GM23338 (cell line): ENCODE results near the gene EFNA4. TPM values are rescaled to one million over a fixed set of nuclear protein-coding genes. Genes with fewer than 3 reads are reported as not detected.

Experiments
- ATAC-seq: fragments of 200-7000 bp; cut with Tn5 transposase; 3 replicates; pipeline ENCODE4 v1.9.1; 2020
- DNase-seq: peaks from one replicate; pipeline ENCODE4 v3.0.0-alpha.2; 2015; ENCODE audit warnings: low spot score
- H2AFZ ChIP-seq: fragments of 200-600 bp; sonication (generic); 2 replicates; pipeline ENCODE4 v1.8.0; 2016; ENCODE audit warnings: antibody characterized with exemption, mild to moderate bottlenecking, moderate library complexity
- H3F3A ChIP-seq: fragments of 200-600 bp; sonication (generic); replicated peaks from 2 replicates; pipeline ENCODE4 v1.8.0; 2017; ENCODE audit warnings: antibody characterized with exemption, mixed run types, low read depth
- H3K27ac ChIP-seq: fragments of 200-600 bp; sonication (generic); 2 replicates; pipeline ENCODE4 v1.6.1; 2016; ENCODE audit warnings: low read depth
- H3K27me3 ChIP-seq: fragments of 200-600 bp; sonication (generic); 2 replicates; pipeline ENCODE4 v1.8.0; 2016; ENCODE audit warnings: mild to moderate bottlenecking, mixed run types, moderate library complexity; ENCODE audit not compliant: insufficient read depth
- H3K36me3 ChIP-seq: fragments of 200-600 bp; sonication (generic); 2 replicates; pipeline ENCODE4 v1.8.0; 2016; ENCODE audit warnings: mild to moderate bottlenecking; ENCODE audit not compliant: insufficient read depth
- H3K4me1 ChIP-seq: fragments of 200-600 bp; sonication (generic); 2 replicates; pipeline ENCODE4 v1.8.0; 2016; ENCODE audit warnings: mild to moderate bottlenecking, moderate library complexity; ENCODE audit not compliant: insufficient read depth
- H3K4me2 ChIP-seq: fragments of 200-600 bp; sonication (generic); 2 replicates; pipeline ENCODE4 v1.7.1; 2017; ENCODE audit warnings: mixed run types
- H3K4me3 ChIP-seq: fragments of 200-600 bp; sonication (generic); 2 replicates; pipeline ENCODE4 v1.6.1; 2016; ENCODE audit warnings: mixed run types
- H3K79me2 ChIP-seq: fragments of 200-600 bp; sonication (generic); replicated peaks from 2 replicates; pipeline ENCODE4 v1.8.0; 2017; ENCODE audit warnings: mild to moderate bottlenecking; ENCODE audit not compliant: insufficient read depth
- H3K9me2 ChIP-seq: fragments of 200-600 bp; sonication (generic); 2 replicates; pipeline ENCODE4 v1.8.0; 2017; ENCODE audit not compliant: insufficient read depth
- H4K20me1 ChIP-seq: fragments of 200-600 bp; sonication (generic); replicated peaks from 2 replicates; pipeline ENCODE4 v1.8.0; 2017; ENCODE audit warnings: mild to moderate bottlenecking; ENCODE audit not compliant: insufficient read depth
- H3K27ac Mint-ChIP-seq: 2 replicates; pipeline ENCODE4 v1.8.0; 2020; ENCODE audit warnings: inconsistent platforms, mild to moderate bottlenecking, moderate library complexity, mixed read lengths
- H3K27me3 Mint-ChIP-seq: 3 replicates; pipeline ENCODE4 v1.8.0; 2022; ENCODE audit warnings: low read depth, mild to moderate bottlenecking, moderate library complexity, mixed read lengths, inconsistent platforms; ENCODE audit not compliant: insufficient read depth, poor library complexity
- H3K36me3 Mint-ChIP-seq: 3 replicates; pipeline ENCODE4 v1.8.0; 2021; ENCODE audit warnings: low read depth, mild to moderate bottlenecking, inconsistent platforms, moderate library complexity, mixed read lengths
- H3K4me1 Mint-ChIP-seq: 3 replicates; pipeline ENCODE4 v1.8.0; 2020; ENCODE audit warnings: mild to moderate bottlenecking, inconsistent platforms, mixed read lengths
- H3K4me3 Mint-ChIP-seq: 3 replicates; pipeline ENCODE4 v1.8.0; 2021; ENCODE audit warnings: moderate library complexity, mild to moderate bottlenecking, inconsistent platforms, mixed read lengths
- H3K9me3 Mint-ChIP-seq: 3 replicates; pipeline ENCODE4 v1.8.0; 2020; ENCODE audit warnings: moderate library complexity, mild to moderate bottlenecking, inconsistent platforms, mixed read lengths
- CTCF ChIP-seq, 2 experiments: fragments of 200-600 bp in 1 of 2; sonication (generic) in 1 of 2; conservative IDR thresholded peaks; 2 replicates each; pipeline versions ENCODE4 v1.5.1 to v1.6.1; 2016 to 2017; ENCODE audit warnings: antibody characterized with exemption in 2 of 2, low read depth in 2 of 2, mild to moderate bottlenecking in 2 of 2, moderate library complexity in 1 of 2
- ETS1 ChIP-seq: IDR thresholded peaks from 2 replicates; pipeline ENCODE4 v1.6.1; 2016; ENCODE audit warnings: antibody characterized with exemption
- EZH2 ChIP-seq: fragments of 200-600 bp; sonication (generic); IDR thresholded peaks from one replicate; pipeline ENCODE4 v1.8.0; 2017; ENCODE audit warnings: antibody characterized with exemption, mild to moderate bottlenecking, low read depth; ENCODE audit not compliant: unreplicated experiment
- EZH2phosphoT487 ChIP-seq: fragments of 200-600 bp; sonication (generic); IDR thresholded peaks from one replicate; pipeline ENCODE4 v1.8.1; 2018; ENCODE audit warnings: antibody characterized with exemption; ENCODE audit not compliant: unreplicated experiment
- JUNB ChIP-seq: IDR thresholded peaks from one replicate; pipeline ENCODE4 v1.6.1; 2016; ENCODE audit warnings: antibody characterized with exemption; ENCODE audit not compliant: unreplicated experiment
- REST ChIP-seq: IDR thresholded peaks from one replicate; pipeline ENCODE4 v1.6.1; 2018; ENCODE audit warnings: antibody characterized with exemption; ENCODE audit not compliant: unreplicated experiment
- ZNF114 ChIP-seq: fragments of 250-450 bp; sonication (Bioruptor Pico); IDR thresholded peaks from 2 replicates; pipeline ENCODE4 v1.5.0; 2020; ENCODE audit warnings: mild to moderate bottlenecking, moderate library complexity
- ZNF462 ChIP-seq: fragments of 250-450 bp; sonication (Bioruptor Pico); IDR thresholded peaks from 2 replicates; pipeline ENCODE4 v1.5.0; 2020; ENCODE audit warnings: mild to moderate bottlenecking, moderate library complexity
- polyA plus RNA-seq: library from polyadenylated mRNA; unstranded; fragments of >200 nt; fragmentation: Nextera tagmentation; extraction: Ambion mirVana; gene quantifications from 2 replicates; pipeline ENCODE4 v1.2.1, GENCODE V29; 2016
- total RNA-seq: library from RNA; depleted of rRNA; stranded (reverse); fragments of >200 nt; shearing (Covaris generic); gene quantifications from 2 replicates; pipeline ENCODE4 v1.2.3, GENCODE V29; 2014

The EFNA4 gene
- total and polyA plus RNA-seq, 2 experiments from 2014 or later, result 11.1 to 22.9 TPM

- Histone ChIP-seq H3K4me2 (no peak overlapping the region), H3K4me3 (no peak overlapping the region), H3K36me3 (no peaks in the 10 kb centered on the region), H3K79me2 (no peaks in the 10 kb centered on the region), H2AFZ (0 out of 2 replicates have a peak overlapping the region, but pooled peaks have one; percentile 23), H4K20me1 (no peaks in the 10 kb centered on the region), H3K27me3 (no peaks in the 10 kb centered on the region), H3K4me1 (no peaks in the 10 kb centered on the region; the same call in 1 of the 2 replicates), H3K9me2 (no peaks in the 10 kb centered on the region), H3K27ac (no peak overlapping the region), H3F3A (0 out of 2 replicates have a peak, but pooled peaks cover 3% of the 10 kb centered on the region)
- H3K4me1 Mint-ChIP-seq, result 0 out of 3 replicates have a peak, but pooled peaks cover 2% of the 10 kb centered on the region
- H3K27me3 Mint-ChIP-seq, result peaks cover 1% of the 10 kb centered on the region
- no peak overlapping the region for H3K27ac Mint-ChIP-seq
- no peak overlapping the region for H3K4me3 Mint-ChIP-seq
- TF ChIP-seq EZH2phosphoT487 (no peak), ETS1 (no peak), ZNF462 (CRISPR knock-in tag) (no peak), CTCF (conservative IDR thresholded peaks at IDR 0.05; ENCODE audit: low read depth in 2 of 2) (peak in 1 of 2 experiments; percentile 21; a peak in 2 of 4 replicates), REST (no peak), EZH2 (no peak), ZNF114 (CRISPR knock-in tag) (no peak), JUNB (no peak)
- ATAC-seq, result no peak
- no peaks in the 10 kb centered on the region for H3K9me3 Mint-ChIP-seq
- no peak for DNase-seq
- H3K36me3 Mint-ChIP-seq, result no peaks in the 10 kb centered on the region
Observed at GRCh38 chr1:155107309-155108264, 44.0 kb downstream of the EFNA4 start.
